Femur (tissue), 1 donor: ENCODE results near the gene TTC12.

Source experiments
- DNase-seq: peaks from one replicate; pipeline ENCODE4 v3.0.0-alpha.2; 2017

Gene TTC12

DNA sequence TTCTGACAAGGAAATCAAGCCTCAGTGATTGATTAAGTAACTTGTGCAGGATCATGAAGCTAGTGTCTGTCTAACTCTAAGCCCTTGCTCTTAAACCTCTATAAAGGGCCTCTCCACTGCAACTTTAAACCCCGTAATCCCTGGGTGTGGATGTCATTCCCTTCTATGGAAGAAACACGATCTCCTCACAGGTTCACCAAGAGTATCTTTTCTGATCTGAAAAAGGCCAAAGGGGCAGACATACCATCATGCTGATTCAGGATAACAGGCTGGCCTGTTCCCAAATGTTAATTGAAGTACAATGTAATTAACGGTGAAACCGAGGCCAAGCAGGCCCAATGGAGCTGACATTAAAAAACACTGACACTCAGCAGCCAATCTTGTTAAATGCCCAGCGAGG is 17.1 kb downstream of the TTC12 start:
- DNase-seq, result no peak

DNA sequence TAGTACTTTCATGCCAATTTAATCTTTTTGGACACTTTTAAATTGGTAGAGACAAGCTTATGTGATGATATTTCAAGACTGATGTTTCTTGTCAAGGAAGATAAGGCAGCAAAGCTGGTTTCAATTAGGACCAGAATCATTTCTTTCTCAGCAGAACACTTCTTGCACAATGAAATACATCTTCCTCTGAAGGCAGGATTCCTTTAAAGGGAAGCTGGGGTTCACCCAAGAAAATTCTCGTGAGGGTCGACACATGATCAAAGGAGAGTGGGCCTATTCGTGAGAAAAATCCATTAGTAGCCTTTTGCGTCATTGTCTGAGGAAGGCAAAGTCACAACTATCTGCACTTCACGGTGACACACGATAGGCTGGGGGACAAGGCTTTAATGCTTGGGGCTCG is 17.6 kb downstream of the TTC12 start:
- no peak for DNase-seq

DNA sequence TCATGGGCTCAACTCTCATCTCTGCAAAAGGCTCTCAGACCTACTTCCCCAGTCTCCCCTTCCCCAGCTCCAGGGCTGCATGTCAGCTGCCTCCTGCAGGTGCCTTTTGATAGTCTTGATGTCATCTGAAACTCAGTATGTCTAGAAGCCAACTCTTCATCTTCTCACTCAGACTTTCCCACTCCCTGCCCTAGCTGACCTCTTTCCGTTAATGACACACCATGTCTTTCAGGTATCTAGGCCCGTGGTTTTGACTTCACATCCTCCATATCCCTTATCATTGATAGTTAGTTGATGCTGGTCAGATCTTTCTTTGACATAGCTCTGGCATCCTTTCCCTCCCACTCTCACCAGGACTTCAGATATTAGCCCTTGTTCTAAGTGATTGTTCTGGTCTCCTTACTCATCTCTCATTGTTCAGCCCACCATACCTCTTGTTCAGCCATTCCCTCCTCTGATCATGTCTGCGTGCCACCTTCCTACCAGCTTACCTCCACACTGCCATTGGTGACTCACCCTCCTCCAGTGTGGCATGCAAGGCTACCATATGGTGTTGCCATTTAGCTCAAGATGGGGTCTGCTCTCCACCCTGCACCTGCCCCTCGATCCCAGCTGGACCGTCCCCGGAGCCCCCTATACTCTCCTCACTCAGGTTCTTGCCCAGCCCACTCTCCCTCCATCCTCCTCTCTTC is 18.4 kb downstream of the TTC12 start:
- DNase-seq, result no peak

DNA sequence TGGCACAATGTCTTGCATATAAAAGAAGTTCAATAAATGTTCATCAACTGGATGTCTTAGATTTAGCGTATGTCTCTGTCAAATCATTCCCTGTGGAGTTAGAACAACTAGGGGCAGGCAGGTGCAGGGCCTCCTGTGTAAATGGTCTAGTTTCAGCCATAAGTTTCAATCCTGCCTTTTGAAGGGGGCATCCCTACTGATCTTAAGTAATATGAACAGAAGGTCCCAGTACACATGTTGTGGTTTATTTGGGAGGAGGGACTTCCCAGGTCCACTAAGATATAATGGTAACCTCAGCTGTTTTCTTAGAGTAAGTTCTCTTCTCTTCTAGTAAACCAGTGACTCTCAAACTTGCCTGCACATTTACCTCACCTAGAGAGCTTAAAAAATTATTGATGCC is 19.8 kb downstream of the TTC12 start:
- no peak for DNase-seq

DNA sequence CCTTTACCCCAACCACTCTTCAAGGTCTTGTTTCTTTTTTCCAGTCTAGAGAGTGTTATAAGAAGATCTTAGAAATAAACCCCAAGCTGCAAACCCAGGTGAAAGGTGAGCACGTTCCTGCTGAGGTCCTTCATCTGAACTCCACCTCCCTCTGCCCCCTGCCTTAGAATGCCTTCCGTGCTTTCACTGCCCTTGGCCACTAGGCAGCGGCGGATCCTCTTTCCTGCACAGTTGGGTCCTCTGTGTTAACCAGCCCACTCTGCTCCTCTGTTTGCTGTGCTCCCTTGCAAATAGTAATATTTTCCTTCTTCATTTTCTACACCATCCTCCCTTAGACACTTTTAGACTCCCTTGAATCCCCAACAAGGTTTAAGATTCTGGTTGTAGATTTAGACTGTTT is 24.3 kb downstream of the TTC12 start:
- no peak for DNase-seq

DNA sequence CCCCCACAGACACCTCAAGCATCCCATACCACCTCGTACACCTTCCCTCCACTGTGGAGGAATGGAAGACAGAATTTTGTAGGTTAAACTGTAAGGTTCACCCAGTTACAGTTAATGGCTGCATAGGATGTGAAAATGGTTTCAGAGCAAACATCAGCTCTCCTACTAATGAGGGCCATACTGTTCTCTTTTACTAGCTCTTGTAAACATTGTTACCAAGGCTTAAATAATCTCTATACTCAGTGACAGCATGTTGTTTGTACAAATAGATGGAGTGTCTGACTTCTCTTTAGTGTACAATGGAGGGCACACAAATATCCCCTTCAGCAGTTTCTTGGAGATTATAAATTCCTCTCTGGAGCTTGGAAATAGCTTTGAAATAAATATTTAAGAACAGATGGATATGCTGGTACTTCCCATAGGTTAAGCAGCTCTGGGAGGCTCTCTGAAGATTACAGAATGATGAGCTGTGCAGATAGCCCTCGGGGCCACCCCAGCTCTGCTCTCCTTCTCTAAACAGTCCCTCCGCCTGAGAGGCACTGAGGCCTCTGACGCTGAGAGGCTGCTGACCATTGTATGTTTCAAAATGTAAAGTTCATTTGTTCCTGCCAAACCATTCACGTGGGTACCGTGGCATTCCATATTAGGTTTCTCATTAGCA is 25.7 kb downstream of the TTC12 start:
- DNase-seq, result no peak

DNA sequence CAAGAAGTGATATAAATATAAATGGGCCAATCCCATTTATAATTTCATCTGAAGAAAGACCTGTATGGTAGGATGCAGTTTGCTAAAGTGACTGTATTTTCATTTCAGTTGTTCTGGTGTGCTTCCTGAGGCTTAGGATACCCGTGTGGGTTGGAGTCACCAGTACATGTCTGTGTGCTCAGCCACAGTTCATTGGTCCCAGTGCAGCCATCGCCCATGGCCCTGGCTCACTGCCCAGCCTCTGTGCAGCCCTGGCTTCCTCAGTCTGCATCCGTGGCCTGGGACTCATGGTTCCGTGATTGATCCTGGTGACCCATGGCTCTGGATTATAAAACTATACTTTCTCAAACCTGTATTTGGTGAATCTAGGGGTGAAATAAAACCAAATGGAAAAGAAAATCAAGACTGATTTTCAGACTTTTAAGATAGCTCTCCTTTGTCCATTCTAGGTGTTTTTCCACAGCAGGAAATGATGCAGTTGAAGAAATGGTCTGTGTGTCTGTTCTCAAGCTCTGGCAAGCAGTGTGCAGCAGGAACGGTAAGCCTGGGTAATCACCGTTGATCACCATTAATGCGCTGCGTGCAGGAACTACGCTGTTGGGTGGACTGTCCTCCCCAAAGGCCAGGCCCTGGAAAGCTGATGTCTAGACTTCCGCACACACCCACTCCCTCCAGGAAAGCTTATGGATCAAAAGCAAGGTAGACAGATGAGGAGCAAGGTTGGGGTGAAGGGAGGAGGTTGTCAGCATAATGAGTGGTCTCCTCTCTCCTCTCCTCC is 27.2 kb downstream of the TTC12 start:
- DNase-seq, result no peak

DNA sequence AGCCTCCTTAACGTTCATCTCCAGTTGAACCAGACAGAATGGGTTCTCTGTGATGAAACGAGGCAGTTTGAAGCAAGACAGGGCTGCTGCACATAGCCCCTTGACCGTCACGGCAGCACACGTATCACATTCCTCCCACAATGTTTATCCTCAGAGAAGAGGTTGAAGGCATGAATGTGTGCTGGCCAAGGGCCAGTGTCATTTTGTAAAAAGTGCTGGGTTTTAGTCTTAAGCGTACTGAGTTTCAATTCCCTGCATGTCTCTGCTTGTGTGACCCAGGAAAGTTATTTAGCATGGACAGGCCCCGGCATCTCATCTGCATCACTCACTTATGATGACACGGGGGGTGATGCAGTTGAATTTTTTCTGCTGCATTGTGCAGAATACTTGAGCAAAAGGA is 31.6 kb downstream of the TTC12 start:
- DNase-seq, result no peak

DNA sequence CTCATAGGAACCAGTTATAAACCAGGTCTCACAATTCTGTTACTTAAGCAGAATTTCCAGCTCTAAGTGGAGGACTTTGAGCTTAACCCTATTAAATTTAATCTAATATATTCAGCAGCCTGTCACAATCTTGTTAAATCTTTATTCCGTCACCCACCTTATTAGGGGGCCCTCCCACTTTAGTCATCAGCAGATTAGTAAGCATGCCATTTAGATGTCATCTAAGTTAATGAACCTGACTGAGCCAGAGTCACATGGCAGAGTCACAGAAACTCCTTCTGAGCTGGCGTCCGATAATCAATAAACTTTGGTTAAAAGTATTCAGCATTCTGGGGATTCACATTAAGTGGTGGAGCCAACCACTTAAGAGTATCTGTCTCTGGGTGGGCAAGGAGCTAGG is 35.1 kb downstream of the TTC12 start:
- no peak for DNase-seq

DNA sequence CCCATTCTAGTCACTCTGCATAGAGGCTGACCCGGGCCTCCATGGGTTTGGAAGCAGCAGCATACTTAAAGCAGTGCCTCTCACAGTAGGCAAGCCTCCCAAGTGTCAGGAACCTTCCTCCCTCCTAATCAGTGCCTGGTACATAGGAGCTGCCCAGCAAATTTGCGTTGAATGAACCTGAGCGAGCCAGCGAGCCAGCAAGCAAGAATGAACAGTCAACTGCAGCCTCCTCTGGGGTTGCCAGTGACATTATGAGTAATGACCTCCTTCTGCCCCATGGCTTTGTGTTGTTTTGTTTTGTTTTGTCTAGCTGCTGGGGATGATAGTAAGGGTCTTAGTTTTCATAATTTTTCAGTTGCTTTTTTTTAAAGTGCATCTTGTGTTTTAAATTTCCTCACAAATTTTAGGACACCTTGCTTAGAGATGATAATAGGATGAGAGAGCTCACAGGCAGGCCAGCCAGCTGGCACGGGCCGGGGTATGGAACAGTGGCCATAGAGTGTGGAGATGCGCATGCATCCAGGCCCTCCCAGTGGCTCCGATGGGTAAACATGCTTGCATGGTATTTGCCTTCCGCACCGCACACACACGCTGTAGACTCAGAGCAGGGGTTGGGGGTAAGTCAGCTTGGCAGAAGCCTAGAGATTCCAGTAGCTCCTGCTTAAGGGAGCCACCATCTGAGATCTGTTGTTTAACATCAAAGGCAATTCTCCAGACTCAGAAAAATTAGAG is 36.1 kb downstream of the TTC12 start:
- no peak for DNase-seq

DNA sequence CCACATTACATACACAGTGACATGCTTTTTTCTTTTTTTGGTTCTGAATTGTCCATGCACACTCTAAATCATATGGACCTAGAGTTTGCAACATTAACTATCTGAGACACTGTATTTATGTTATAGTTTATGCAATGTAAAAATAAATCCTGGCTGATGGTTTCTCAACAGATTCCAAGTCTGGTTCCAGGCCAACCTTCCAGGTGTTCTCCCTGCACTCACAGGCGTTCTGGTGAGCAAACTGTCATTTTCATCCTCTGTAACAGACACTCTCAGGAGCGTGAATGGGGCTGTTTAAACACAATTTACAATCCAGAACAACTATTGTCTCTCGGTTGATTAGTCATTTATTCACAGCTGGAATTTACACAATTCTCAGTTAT is 36.7 kb downstream of the TTC12 start:
- no peak for DNase-seq

DNA sequence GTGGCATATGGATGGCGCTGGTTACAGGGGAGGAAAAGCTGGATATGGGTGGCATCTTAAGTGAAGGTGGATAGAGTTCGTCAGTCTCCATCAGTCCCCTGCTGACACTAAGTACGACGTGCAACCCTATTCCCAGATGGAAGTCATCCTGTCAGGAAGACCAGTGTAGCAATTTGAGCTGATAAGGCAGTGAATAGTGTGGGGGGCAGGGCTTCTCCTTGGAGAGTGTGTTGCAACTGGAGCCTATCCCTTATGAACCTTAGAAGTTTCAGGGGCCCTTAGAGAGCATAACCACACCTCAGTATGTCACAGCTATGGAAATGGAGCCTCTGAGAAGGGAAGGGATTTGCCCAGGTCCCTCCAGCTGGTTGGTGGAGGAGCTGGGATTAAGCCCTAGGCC is 37.1 kb downstream of the TTC12 start:
- no peak for DNase-seq

DNA sequence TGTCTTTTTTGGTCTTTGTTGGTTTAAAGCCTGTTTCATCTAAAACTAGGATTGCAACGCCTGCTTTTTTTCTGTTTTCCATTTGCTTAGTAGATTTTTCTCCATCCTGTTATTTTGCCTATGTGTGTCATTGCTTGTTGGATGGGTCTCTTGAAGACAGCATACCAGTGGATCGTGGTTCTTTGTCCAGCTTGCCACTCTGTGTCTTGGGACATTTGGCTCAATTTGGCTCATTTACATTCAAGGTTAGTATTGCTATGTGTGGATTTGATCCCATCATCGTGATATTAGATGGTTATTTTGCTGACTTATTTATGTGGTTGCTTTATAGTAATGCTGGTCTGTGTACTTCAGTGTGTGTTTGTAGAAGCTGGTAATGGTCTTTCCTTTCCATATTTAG is 41.8 kb downstream of the TTC12 start:
- DNase-seq, result no peak

DNA sequence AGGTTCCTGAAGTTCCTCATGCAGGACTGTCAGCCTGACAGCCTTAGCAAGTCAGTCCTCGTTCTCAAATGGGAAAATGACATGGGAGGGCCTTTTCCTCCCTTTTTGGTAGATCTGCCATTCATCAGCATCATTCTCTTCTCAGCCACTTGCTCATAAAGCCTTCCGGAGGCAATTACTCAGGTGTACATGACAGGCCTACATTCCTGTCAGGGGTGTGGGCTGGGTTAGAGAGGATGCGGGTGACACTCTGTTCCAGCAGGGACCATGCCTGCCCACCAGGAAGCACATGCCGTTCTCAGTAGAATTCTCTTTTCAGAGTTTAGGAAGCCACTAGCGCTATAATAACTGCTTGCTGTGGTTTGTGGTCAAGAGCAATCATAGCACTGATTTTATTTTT is 49.0 kb downstream of the TTC12 start:
- no peak for DNase-seq

DNA sequence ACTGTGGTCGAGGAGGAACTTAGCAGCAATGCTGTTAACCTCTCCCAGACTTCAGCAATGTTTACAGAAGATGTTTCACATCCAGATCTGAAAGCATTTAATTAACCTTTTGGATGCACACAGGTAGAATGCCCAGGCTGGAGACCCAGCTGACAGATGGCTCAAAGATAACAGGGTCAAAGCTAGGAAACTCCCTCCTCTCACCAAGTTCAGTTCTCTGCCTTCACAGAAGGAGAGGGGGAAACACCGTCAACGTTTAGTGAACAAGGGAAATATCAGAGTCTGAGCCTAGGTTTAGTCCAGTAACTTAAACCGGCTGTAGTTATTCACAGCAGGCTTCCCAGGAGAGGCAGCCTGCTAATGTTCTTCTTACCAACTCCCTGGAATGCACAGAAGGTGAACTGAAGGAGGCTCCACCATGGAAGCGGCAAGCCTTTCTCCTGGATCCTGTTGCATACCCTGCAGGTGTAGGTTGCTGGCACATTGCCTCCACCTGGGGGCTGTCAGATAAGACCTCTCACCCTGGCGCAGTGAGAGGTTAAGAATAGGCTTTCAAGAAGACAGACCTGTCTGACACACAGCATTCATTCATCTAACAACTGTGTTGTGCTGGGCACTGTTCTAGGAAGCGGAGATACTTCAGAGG is 49.7 kb downstream of the TTC12 start:
- DNase-seq, result no peak

DNA sequence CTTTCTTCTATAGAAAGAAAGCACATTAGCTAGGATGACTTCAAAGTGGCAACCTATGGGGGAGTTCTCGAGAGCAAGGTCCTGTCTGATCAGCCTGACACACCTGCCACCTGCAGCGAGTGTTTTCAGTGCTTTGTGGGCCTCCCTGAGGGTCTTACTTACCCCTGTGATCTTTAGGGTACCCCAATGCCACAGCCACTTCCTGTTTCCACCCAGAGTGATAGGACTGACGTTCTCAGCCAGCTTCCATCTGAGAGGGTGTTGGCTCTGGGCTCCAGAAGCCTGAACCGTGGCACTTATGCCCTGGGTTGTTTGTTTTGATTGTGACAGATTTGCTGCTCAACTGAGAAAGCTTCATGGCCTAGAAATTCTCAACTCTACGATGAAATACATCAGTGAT is 51.5 kb downstream of the TTC12 start:
- no peak for DNase-seq

DNA sequence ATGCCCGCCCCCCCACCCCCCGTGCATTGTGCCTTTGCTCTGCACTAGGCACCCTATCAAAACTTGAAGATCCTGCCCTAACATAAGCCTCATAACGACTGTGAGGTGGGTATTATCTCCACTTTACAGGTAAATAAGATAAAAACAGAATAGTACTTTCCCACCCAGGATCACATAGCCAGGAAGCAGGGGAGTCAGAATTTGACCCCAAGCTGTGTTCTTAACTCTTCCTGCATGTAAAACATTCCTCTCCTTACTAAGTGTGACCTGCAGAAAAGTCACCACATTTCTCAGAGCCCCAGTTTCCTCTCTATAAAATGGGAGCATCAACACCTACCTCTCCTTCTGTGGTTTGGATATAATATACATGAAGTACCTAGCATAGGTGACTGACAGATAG is 55.0 kb downstream of the TTC12 start:
- DNase-seq, result no peak

DNA sequence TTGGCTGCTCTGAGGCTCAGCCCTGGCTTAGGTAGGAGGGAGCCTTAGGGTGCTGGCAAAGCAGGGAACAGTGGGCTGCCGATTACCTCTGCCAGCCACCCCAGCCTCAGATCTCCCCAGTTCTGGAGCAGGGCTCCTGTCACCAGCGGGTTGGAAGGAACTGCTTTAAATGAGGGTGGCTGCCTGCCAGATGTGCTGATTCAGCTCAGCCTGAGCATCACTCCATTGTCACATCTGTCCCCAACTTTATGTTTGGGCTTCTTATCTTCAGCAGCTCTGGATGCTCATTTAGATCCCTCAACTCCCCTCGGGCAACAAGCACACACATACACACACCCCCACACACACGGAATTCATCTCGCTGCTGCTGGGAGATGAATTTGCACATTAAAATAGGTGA is 56.3 kb downstream of the TTC12 start:
- no peak for DNase-seq

DNA sequence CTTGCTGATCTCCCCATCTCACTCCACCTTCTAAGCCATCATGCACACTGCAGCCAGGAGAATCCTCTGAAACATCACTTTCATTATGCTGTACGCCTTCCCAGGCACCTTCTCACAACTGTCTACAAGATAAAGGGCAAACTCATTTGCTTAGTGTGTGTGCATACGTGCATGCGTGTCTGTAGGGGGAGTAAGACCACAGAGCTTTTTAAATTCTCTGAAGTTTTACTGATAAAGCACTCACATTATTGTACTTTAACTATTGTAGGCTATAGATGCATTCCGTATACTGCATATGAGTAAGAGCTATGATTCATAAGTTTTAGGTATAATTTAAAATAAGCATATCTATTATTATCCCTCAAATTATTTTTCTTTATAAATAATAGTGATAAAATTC is 57.9 kb downstream of the TTC12 start:
- DNase-seq, result no peak

DNA sequence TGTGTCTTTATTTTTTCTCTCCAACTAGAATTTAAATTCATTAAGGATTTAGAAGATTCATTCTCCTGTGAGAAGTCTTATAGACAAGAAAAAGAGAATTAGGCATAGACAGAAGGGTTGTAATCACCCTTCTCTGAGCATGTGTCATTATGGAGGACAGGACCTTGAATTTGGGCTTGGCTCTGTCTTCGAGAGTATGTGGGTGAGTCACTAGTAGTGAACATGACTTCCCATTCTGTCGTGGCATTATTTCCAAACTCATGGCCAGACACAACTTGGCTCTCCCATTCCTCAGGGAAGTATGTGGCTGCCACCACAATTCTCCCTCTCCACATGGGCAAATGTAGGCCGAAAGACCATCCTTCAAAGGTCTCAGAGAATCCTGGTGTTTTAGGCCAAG is 58.9 kb downstream of the TTC12 start:
- DNase-seq, result no peak

DNA sequence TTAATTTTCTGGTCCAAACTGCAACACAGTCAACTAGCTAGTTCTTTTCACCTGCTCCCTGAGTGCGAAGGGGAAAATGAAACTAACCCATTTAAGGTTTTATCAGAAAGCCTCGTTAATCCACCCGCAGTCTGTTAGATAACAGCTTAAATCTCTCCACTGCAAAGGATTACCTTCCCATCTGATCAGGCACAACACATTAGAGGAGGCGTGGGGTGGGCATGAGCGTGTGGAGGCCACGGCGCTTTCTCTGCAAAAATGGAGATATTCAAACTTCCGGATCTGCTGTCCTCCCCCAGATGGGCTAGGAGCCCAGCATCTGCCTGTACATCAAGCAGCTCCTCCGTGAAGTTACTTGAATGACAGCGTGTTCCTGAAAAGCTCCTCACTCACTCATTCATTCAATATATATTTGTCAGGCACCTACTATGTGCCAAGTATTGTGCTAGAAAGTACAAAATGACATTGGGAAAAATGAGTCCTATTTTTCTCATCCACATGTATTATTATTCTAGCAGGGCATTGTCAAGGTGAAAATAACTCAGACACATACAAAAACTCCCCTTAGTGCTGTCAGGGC is 59.7 kb downstream of the TTC12 start:
- no peak for DNase-seq

DNA sequence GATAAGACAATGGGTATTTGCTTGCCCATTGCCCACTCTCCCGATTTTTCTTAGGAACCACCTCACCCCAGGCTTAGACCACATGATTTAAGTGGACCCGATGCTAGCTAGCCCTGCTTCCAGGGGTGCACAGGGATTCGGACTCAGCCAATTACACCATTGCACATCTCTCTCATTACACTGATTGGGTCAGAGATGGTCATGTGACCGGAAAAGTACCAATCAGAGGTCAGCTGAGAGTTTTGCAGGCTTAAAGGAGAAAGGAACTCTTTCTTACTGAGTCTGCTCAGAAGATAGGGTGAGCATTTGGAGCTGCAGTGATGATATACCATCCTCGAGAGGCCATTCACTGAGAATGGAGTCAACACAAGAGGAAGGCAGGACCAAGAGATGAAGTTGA is 61.0 kb downstream of the TTC12 start:
- no peak for DNase-seq

DNA sequence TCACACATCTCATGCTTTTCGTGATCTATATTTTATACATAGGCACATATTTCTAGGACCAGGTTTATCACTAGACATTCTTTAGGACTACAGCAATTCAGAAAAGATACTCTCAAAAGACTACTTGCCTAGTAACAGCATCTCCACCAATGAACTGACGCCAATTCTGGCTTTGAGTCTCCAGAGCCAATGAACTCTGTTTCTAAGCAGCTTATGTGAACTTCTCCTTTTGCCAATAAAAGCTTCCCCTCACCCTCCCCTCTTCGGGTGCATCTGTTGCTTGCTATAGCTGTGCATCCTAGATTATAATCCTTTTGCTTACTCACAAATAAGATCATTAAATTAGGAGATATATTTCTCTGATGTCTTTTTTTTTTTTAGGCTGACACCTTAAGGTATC is 61.8 kb downstream of the TTC12 start:
- DNase-seq, result peak; percentile 48
